Naive thymus-derived CD4-positive, alpha-beta T cell (primary cell): Measurements from ENCODE around the gene MAN1C1. TPM values are rescaled to one million over a fixed set of nuclear protein-coding genes. Genes with fewer than 3 reads are reported as not detected.
"Not testable (repeated sequence)": the region's sequence is repeated elsewhere in the genome, so short reads cannot be mapped to it uniquely, and the experiment has no call there.

Experiments
- ATAC-seq: fragments of 150-1000 bp; cut with Tn5 transposase; 2 replicates; pipeline ENCODE4 v1.10.0; 2021; ENCODE audit warnings: mild to moderate bottlenecking, moderate library complexity
- CTCF ChIA-PET: fragments of 350-600 bp; sonication (Branson Sonifier 250); formaldehyde crosslinking; loops from one replicate; lab custom pipeline; 2021; ENCODE audit warnings: antibody characterized with exemption; lab: Charles Lee
- POLR2A ChIA-PET: fragments of 350-600 bp; sonication (Branson Sonifier 250); formaldehyde crosslinking; loops from one replicate; lab custom pipeline; 2021; ENCODE audit warnings: antibody characterized with exemption, inconsistent platforms; lab: Charles Lee
- DNase-seq, 9 donors: peaks; one replicate each; pipeline versions ENCODE4 v3.0.0 to v3.0.0-alpha.2; 2020 to 2022; ENCODE audit warnings: mixed read lengths in 1 of 9
- H3K27ac ChIP-seq: one replicate; pipeline ENCODE4 v1.7.0; 2013; ENCODE audit warnings: mild to moderate bottlenecking, low read depth, low read length, moderate library complexity
- H3K27me3 ChIP-seq, 2 donors: one replicate each; pipeline ENCODE4 v1.7.0; 2013; ENCODE audit warnings: low read length in 2 of 2, mild to moderate bottlenecking in 2 of 2, moderate library complexity in 2 of 2; ENCODE audit not compliant: control insufficient read depth in 2 of 2, insufficient read depth in 2 of 2
- H3K36me3 ChIP-seq, 3 experiments: 1 replicate in 2 of 3; 2 replicates in 1 of 3; pipeline ENCODE4 v1.7.0; 2013; ENCODE audit warnings: low read length in 3 of 3, mild to moderate bottlenecking in 3 of 3, moderate library complexity in 1 of 3; ENCODE audit not compliant: insufficient read depth in 3 of 3, control insufficient read depth in 2 of 3
- H3K4me1 ChIP-seq, 2 donors: one replicate each; pipeline ENCODE4 v1.7.0; 2013; ENCODE audit warnings: low read length in 2 of 2, mild to moderate bottlenecking in 2 of 2, moderate library complexity in 1 of 2; ENCODE audit not compliant: control insufficient read depth in 2 of 2, insufficient read depth in 2 of 2
- H3K4me3 ChIP-seq: 2 replicates; pipeline ENCODE4 v1.7.0; 2013; ENCODE audit warnings: mild to moderate bottlenecking, low read length
- H3K9me3 ChIP-seq, 3 experiments: 1 replicate in 2 of 3; 2 replicates in 1 of 3; pipeline ENCODE4 v1.7.0; 2013; ENCODE audit warnings: low read length in 3 of 3; ENCODE audit not compliant: control insufficient read depth in 2 of 3
- H3K27ac Mint-ChIP-seq, 9 donors: one replicate each; pipeline ENCODE4 v1.8.0; 2020 to 2022; ENCODE audit warnings: mixed read lengths in 9 of 9, mild to moderate bottlenecking in 8 of 9, moderate library complexity in 5 of 9, inconsistent platforms in 2 of 9
- H3K27me3 Mint-ChIP-seq, 5 donors: one replicate each; pipeline ENCODE4 v1.8.0; 2021 to 2022; ENCODE audit warnings: mixed read lengths in 5 of 5, mild to moderate bottlenecking in 1 of 5
- H3K36me3 Mint-ChIP-seq, 5 donors: one replicate each; pipeline ENCODE4 v1.8.0; 2020 to 2022; ENCODE audit warnings: mixed read lengths in 5 of 5, mild to moderate bottlenecking in 3 of 5, inconsistent platforms in 1 of 5
- H3K4me1 Mint-ChIP-seq, 7 donors: one replicate each; pipeline ENCODE4 v1.8.0; 2020 to 2022; ENCODE audit warnings: mixed read lengths in 7 of 7, mild to moderate bottlenecking in 3 of 7, inconsistent platforms in 1 of 7
- H3K4me3 Mint-ChIP-seq, 10 donors: one replicate each; pipeline ENCODE4 v1.8.0; 2020 to 2022; ENCODE audit warnings: mild to moderate bottlenecking in 10 of 10, mixed read lengths in 10 of 10, moderate library complexity in 6 of 10, inconsistent platforms in 2 of 10
- H3K9me3 Mint-ChIP-seq, 11 donors: one replicate each; pipeline ENCODE4 v1.8.0; 2020 to 2022; ENCODE audit warnings: mixed read lengths in 11 of 11, mild to moderate bottlenecking in 4 of 11, inconsistent platforms in 1 of 11, moderate library complexity in 1 of 11
- intact Hi-C, 2 donors: fragments of 100-400 bp; cut with micrococcal nuclease; formaldehyde crosslinking; loops; one replicate each; pipeline ENCODE4 v1.15.1; 2023
- polyA plus RNA-seq, 2 donors: library from polyadenylated mRNA; unstranded; fragments of 300-500 nt; fragmentation: Illumina TruSeq; gene quantifications; one replicate each; pipeline ENCODE4 v1.2.3, GENCODE V29; 2021
- total RNA-seq, 6 experiments: library from RNA in 5 of 6; stranded (reverse) in 5 of 6; gene quantifications; 1 replicate in 5 of 6; 2 replicates in 1 of 6; pipeline ENCODE4 v1.2.3 and lab custom pipeline; 2021 to 2026

Gene MAN1C1
- total and polyA plus RNA-seq, 7 experiments from 2014 or later, result 16.0 to 85.5 (median 61.0) TPM

DNA sequence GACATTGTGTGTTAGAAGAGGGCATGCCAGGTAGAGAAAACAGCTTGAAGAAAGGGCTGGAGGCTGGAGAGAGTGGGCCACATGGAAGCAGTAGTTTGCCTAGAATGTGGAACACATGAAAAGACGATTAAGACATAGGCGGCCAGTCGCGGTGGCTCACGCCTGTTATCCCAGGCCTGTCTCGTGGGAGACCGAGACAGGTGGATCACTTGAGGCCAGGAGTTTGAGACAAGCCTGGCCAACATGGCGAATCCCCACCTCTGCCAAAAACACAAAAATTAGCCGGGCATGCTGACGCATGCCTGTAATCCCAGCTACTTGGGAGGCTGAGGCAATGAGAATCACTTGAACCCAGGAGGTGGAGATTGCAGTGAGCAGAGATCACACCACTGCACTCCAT is 118.4 kb downstream of the MAN1C1 start:
- H3K27ac ChIP-seq, POLR2A ChIA-PET, ATAC-seq, H3K27me3 ChIP-seq, H3K9me3 ChIP-seq, intact Hi-C loops, H3K9me3 Mint-ChIP-seq, DNase-seq, H3K4me3 ChIP-seq: not testable (repeated sequence)
- H3K4me1 Mint-ChIP-seq, result peaks cover 18 to 91% (median 87%) of the 10 kb centered on the region in 7 donors
- peaks cover 0 to 53% (median 0%) of the 10 kb centered on the region in 5 donors for H3K27me3 Mint-ChIP-seq
- CTCF ChIA-PET, result interaction anchor here (1.1 kb wide), 1 partner anchor 45 kb away, joined by 3 read pairs; no protein-coding TSS in a partner anchor
- H3K4me1 ChIP-seq, result peaks cover 13 to 42% of the 10 kb centered on the region in 2 donors
- peak overlapping the region in 7 of 9 donors; percentile 3 to 67 (median 48) for H3K27ac Mint-ChIP-seq
- H3K4me3 Mint-ChIP-seq, result peak overlapping the region in 1 of 10 donors; percentile 20
- H3K36me3 ChIP-seq, result peaks cover 0 to 13% (median 0%) of the 10 kb centered on the region in 3 experiments
- peaks cover 0 to 34% (median 12%) of the 10 kb centered on the region in 5 donors for H3K36me3 Mint-ChIP-seq

DNA sequence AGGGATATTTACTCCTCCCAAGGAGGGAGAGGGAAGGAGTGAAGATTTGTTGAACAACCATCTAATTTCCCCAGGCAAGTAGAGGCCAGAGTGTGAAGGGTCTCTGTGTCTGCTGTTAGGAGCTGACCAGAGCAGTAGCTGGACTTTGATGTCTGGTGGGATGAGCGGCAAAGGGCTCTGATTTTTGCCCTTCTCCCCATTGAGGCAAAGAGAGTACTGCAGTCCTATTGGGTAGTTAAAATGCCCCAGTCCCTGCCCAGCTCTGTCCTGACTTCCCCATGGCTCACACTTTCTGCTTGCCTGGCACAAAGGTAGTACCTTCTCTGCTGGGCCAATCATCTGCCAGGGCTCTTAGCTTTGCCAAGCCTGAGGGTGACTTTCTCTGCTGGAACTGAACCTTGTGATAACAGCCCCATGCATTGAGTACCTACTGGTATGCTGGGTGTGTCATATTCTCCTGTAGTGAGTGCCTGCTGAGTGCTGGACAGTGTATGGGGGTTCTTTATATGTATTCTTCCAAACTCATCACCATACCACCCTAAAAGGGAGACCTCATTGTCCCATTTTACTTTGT is 119.5 kb downstream of the MAN1C1 start:
- DNase-seq, result no peak
- Histone ChIP-seq H3K27ac (peak overlapping the region; percentile 30), H3K4me1 (peaks cover 3 to 31% of the 10 kb centered on the region in 2 donors), H3K36me3 (peaks cover 0 to 15% (median 0%) of the 10 kb centered on the region in 3 experiments), H3K9me3 (no peaks in the 10 kb centered on the region), H3K27me3 (no peaks in the 10 kb centered on the region), H3K4me3 (no peak overlapping the region)
- Mint-ChIP-seq H3K9me3 (peaks cover 0 to 3% (median 0%) of the 10 kb centered on the region in 11 donors), H3K4me1 (peaks cover 8 to 91% (median 86%) of the 10 kb centered on the region in 7 donors), H3K27me3 (peaks cover 0 to 53% (median 0%) of the 10 kb centered on the region in 5 donors), H3K4me3 (no peak overlapping the region), H3K36me3 (peaks cover 0 to 41% (median 12%) of the 10 kb centered on the region in 5 donors), H3K27ac (peak overlapping the region in 7 of 9 donors; percentile 27 to 89 (median 76))
- ChIA-PET CTCF (interaction anchor here (0.5 to 0.6 kb wide), 2 partner anchors 10 to 743 kb away, joined by 3 to 4 read pairs; no protein-coding TSS in a partner anchor), POLR2A (interaction anchor here (0.7 to 2.1 kb wide), 4 partner anchors 30 to 117 kb away, joined by 3 to 6 read pairs (median 4); no protein-coding TSS in a partner anchor)
- intact Hi-C loops, result no loop called here
- ATAC-seq, result no peak

DNA sequence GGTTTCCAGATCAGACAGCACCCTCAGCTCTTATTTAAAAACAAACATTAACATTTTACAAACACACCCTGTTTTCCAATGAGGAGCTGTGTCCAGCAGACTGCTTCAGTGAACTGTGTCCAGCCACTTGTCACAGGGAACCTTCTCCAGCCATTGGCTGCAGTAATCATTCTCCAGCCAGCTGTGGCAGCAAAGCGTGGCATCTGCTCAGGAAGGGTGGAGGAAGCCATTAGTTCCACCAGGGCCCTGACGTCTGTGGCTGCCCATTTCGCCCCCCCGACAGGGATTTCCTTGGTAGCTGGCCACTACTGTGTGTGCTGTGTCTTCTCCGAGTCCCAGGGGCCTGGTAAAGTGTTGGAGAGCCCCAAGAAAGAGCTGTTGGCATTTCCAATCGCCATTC is 120.5 kb downstream of the MAN1C1 start:
- Mint-ChIP-seq H3K36me3 (peaks cover 0 to 38% (median 12%) of the 10 kb centered on the region in 5 donors), H3K4me1 (peaks cover 0 to 91% (median 87%) of the 10 kb centered on the region in 7 donors), H3K9me3 (peaks cover 0 to 3% (median 0%) of the 10 kb centered on the region in 11 donors), H3K27ac (peak overlapping the region in 8 of 9 donors; percentile 42 to 85 (median 69)), H3K4me3 (no peak overlapping the region), H3K27me3 (peaks cover 0 to 54% (median 0%) of the 10 kb centered on the region in 5 donors)
- POLR2A ChIA-PET, result interaction anchor here (1.0 to 2.1 kb wide), 3 partner anchors 17 to 38 kb away, joined by 4 to 6 read pairs (median 5); no protein-coding TSS in a partner anchor
- intact Hi-C loops, result no loop called here
- DNase-seq (no peak), ATAC-seq (no peak)
- CTCF ChIA-PET, result interaction anchor here (0.8 to 0.9 kb wide), 2 partner anchors 18 to 40 kb away, joined by 3 read pairs; no protein-coding TSS in a partner anchor
- Histone ChIP-seq H3K4me3 (no peak overlapping the region), H3K27me3 (no peaks in the 10 kb centered on the region), H3K4me1 (peaks cover 0 to 21% of the 10 kb centered on the region in 2 donors), H3K27ac (no peak overlapping the region), H3K9me3 (no peaks in the 10 kb centered on the region), H3K36me3 (peaks cover 0 to 15% (median 0%) of the 10 kb centered on the region in 3 experiments)

DNA sequence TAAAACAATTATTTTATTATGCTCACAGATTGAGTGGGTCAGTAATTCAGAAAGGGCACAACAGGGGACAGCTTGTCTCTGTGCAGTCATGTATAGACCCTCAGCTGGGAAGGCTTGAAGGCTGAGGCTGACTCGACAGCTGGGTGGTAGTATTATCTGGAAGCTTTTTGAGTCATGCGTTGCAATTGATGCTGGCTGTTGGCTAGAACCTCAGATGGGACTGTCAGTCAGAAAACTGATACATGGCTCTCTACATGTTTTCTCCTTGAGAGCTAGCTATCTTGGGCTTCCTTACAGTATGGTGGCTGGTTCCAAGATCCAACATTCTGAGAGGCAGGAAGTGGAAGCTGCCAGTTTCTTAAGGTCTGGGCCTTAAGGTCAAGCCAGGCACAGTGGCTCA is 121.9 kb downstream of the MAN1C1 start:
- no peak for DNase-seq
- peaks cover 0 to 91% (median 88%) of the 10 kb centered on the region in 7 donors for H3K4me1 Mint-ChIP-seq
- H3K36me3 ChIP-seq, result peaks cover 0 to 7% (median 0%) of the 10 kb centered on the region in 3 experiments
- peak overlapping the region in 8 of 9 donors; percentile 28 to 85 (median 52) for H3K27ac Mint-ChIP-seq
- peaks cover 0 to 50% (median 0%) of the 10 kb centered on the region in 5 donors for H3K27me3 Mint-ChIP-seq
- H3K4me3 ChIP-seq, result no peak overlapping the region
- H3K4me3 Mint-ChIP-seq, result no peak overlapping the region
- ChIA-PET CTCF (no interaction called here), POLR2A (interaction anchor here (0.7 to 1.5 kb wide), 2 partner anchors 9 to 15 kb away, joined by 3 to 5 read pairs; no protein-coding TSS in a partner anchor)
- peaks cover 0 to 3% (median 0%) of the 10 kb centered on the region in 11 donors for H3K9me3 Mint-ChIP-seq
- H3K36me3 Mint-ChIP-seq, result peaks cover 0 to 33% (median 12%) of the 10 kb centered on the region in 5 donors
- ATAC-seq, result no peak
- no peak overlapping the region for H3K27ac ChIP-seq
- H3K27me3 ChIP-seq, result no peaks in the 10 kb centered on the region
- H3K4me1 ChIP-seq, result peaks cover 0 to 22% of the 10 kb centered on the region in 2 donors
- intact Hi-C loops, result no loop called here
- H3K9me3 ChIP-seq, result no peaks in the 10 kb centered on the region

DNA sequence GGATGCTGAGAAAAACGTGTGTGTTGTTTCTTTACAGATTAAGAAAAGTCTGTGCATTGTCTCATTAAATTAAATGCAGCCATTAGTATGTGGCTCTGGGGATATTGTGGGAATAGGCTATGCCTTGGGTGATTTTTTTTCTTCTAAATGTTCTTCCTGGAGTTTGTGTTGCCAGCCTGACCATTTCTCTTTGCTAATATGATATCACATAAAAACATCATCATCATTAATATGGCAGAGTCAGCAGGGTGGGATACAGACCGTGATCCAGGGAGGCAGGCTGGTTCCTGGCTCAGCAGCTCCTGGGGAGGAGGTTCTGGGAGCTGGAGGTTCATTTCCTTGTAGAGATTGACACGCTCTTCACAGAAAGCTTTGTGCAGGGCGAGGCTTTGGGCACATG is 122.8 kb downstream of the MAN1C1 start:
- no peak for ATAC-seq
- H3K9me3 ChIP-seq, result no peaks in the 10 kb centered on the region
- POLR2A ChIA-PET, result no interaction called here
- Mint-ChIP-seq H3K36me3 (peaks cover 0 to 32% (median 12%) of the 10 kb centered on the region in 5 donors), H3K4me3 (peak overlapping the region in 4 of 10 donors; percentile 8 to 12 (median 8)), H3K27me3 (peaks cover 0 to 48% (median 0%) of the 10 kb centered on the region in 5 donors), H3K9me3 (peaks cover 0 to 3% (median 0%) of the 10 kb centered on the region in 11 donors), H3K4me1 (peaks cover 0 to 95% (median 87%) of the 10 kb centered on the region in 7 donors), H3K27ac (peak overlapping the region in 8 of 9 donors; percentile 46 to 90 (median 81))
- intact Hi-C loops, result no loop called here
- H3K36me3 ChIP-seq, result peaks cover 0 to 7% (median 0%) of the 10 kb centered on the region in 3 experiments
- no peaks in the 10 kb centered on the region for H3K27me3 ChIP-seq
- no peak overlapping the region for H3K4me3 ChIP-seq
- DNase-seq, result no peak
- H3K4me1 ChIP-seq, result peaks cover 0 to 22% of the 10 kb centered on the region in 2 donors
- H3K27ac ChIP-seq, result no peak overlapping the region
- CTCF ChIA-PET, result interaction anchor here (0.8 kb wide), 1 partner anchor 72 kb away, joined by 4 read pairs; no protein-coding TSS in a partner anchor

DNA sequence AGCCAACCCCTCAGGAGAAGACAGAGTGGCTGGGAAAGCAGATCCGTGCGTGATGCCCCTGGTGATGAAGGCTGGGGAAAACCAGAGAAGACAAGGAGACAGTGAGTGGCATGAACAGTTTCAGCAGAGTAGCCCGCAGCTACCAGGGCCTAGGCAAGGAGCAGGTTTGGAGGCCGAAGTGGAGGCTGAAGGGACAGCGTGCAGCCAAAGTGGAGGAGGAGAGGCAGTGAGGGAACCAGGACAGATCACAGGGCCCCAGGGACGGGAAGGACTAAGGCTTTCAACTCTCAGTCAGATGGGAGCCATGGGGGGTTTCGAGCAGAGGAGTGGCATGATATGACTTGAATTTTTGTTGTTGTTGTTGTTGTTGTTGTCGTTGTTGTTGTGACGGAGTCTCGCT is 123.5 kb downstream of the MAN1C1 start:
- Mint-ChIP-seq H3K4me3 (peak overlapping the region in 2 of 10 donors; percentile 4 to 23), H3K9me3 (peaks cover 0 to 3% (median 0%) of the 10 kb centered on the region in 11 donors), H3K36me3 (peaks cover 0 to 32% (median 12%) of the 10 kb centered on the region in 5 donors), H3K4me1 (peaks cover 0 to 95% (median 83%) of the 10 kb centered on the region in 7 donors), H3K27me3 (peaks cover 0 to 41% (median 0%) of the 10 kb centered on the region in 5 donors), H3K27ac (peak overlapping the region in 8 of 9 donors; percentile 42 to 95 (median 86))
- Histone ChIP-seq H3K4me3 (no peak overlapping the region), H3K27me3 (no peaks in the 10 kb centered on the region), H3K27ac (no peak overlapping the region), H3K4me1 (peaks cover 0 to 22% of the 10 kb centered on the region in 2 donors), H3K36me3 (peaks cover 0 to 7% (median 0%) of the 10 kb centered on the region in 3 experiments), H3K9me3 (no peaks in the 10 kb centered on the region)
- CTCF ChIA-PET, result interaction anchor here (0.7 kb wide), 1 partner anchor 20 kb away, joined by 3 read pairs; no protein-coding TSS in a partner anchor
- DNase-seq (no peak), ATAC-seq (no peak)
- POLR2A ChIA-PET, result no interaction called here
- intact Hi-C loops, result no loop called here
